HL-60 (cell line): Measurements from ENCODE around the gene HOMER1.

Source experiments
- DNase-seq, 2 experiments: peaks; one replicate each; pipeline ENCODE4 v3.0.0-alpha.2; 2010 to 2020; ENCODE audit warnings: low read depth in 1 of 2, low spot score in 1 of 2
- H3K27ac ChIP-seq: fragments of 250-450 bp; sonication (Bioruptor Pico); replicated peaks from 2 replicates; pipeline ENCODE4 v1.5.1; 2020; ENCODE audit warnings: mild to moderate bottlenecking, moderate library complexity
- H3K27me3 ChIP-seq: fragments of 250-450 bp; sonication (Bioruptor Pico); 2 replicates; pipeline ENCODE4 v1.5.1; 2021; ENCODE audit warnings: mild to moderate bottlenecking, moderate library complexity; ENCODE audit not compliant: insufficient read depth, poor library complexity, severe bottlenecking
- H3K4me3 ChIP-seq: replicated peaks from 2 replicates; pipeline ENCODE4 v1.5.1; 2011; ENCODE audit warnings: mild to moderate bottlenecking, control low read depth, low read length; ENCODE audit not compliant: insufficient read depth
- GABPA ChIP-seq: IDR thresholded peaks from 2 replicates; pipeline ENCODE4 v1.6.1; 2012; ENCODE audit warnings: low read depth
- POLR2AphosphoS5 ChIP-seq: IDR thresholded peaks from 2 replicates; pipeline ENCODE4 v1.6.1; 2012; ENCODE audit warnings: low read depth
- REST ChIP-seq: IDR thresholded peaks from 2 replicates; pipeline ENCODE4 v1.6.1; 2012; ENCODE audit warnings: low read depth; ENCODE audit not compliant: insufficient replicate concordance
- SPI1 ChIP-seq: IDR thresholded peaks from 2 replicates; pipeline ENCODE4 v1.6.1; 2012; ENCODE audit warnings: low read depth, mild to moderate bottlenecking, borderline replicate concordance
- TF ChIP-seq, protein P1 (sequence below): IDR thresholded peaks from one replicate; pipeline ENCODE4 v1.5.1; 2011; ENCODE audit warnings: low read length, control low read depth, inconsistent platforms; ENCODE audit not compliant: insufficient read depth

HOMER1 gene

DNA sequence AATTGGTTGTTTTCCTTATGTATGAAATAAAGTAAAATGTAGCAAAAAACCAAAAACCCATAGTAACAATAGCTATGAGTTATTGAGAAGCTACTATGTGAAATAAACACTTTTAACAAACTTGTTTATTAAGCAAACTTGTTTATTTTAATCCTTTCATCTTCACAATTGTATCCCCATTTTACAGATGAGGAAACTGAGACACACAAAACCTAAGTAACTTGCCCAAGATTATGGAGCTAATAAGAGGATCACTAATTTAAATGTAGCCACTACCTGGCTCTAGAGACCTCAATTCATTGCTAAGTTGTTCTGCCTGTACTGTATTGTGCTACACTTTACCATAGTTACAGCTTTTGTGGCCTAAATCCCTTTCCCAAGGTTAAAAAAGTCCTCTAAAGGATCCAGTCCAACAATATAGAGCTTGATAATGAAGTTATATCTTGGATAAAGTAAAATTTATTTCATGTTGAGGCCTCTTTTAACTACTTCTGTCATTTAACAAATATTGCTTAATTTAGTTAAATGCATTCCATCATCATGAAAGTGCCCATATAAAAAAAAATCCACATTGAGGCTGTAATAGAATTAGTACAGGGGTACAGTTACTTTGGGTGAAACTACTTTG, 22.1 kb downstream of the HOMER1 start:
- no peak overlapping the region for H3K4me3 ChIP-seq
- no peak for TF ChIP-seq SPI1
- TF ChIP-seq POLR2AphosphoS5: no peak
- TF ChIP-seq, protein P1, sequence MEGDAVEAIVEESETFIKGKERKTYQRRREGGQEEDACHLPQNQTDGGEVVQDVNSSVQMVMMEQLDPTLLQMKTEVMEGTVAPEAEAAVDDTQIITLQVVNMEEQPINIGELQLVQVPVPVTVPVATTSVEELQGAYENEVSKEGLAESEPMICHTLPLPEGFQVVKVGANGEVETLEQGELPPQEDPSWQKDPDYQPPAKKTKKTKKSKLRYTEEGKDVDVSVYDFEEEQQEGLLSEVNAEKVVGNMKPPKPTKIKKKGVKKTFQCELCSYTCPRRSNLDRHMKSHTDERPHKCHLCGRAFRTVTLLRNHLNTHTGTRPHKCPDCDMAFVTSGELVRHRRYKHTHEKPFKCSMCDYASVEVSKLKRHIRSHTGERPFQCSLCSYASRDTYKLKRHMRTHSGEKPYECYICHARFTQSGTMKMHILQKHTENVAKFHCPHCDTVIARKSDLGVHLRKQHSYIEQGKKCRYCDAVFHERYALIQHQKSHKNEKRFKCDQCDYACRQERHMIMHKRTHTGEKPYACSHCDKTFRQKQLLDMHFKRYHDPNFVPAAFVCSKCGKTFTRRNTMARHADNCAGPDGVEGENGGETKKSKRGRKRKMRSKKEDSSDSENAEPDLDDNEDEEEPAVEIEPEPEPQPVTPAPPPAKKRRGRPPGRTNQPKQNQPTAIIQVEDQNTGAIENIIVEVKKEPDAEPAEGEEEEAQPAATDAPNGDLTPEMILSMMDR: no peak
- no peak for TF ChIP-seq REST
- no peak for TF ChIP-seq GABPA
- no peaks in the 10 kb centered on the region for H3K27me3 ChIP-seq
- DNase-seq: no peak
- H3K27ac ChIP-seq: no peak overlapping the region

DNA sequence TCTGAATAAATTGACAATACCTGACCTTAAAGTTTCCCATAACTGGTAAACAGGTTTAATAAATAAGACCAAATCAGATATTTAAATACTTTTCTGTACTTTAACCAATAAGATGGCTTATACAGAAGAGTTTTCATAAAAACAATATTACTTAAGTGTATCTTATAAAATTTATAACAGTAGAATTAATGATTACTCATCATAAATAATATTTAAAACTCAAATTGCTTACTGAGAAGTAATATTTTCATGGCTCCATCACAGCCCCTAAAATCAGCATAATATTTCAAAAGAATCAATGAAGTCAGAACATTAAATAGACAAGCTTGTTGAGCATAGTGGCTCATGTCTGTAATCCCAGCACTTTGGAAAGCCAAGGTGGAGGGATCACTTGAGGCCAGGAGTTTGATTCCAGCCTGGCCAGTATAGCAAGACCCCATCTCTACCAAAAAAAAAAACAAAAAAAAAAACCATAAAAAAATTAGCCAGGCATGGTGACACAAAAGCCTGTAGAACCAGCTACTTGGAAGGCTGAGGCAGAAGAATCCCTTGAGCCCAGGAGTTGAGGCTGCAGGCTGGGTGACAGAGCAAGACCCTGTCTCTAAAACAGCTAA, 23.5 kb downstream of the HOMER1 start:
- no peaks in the 10 kb centered on the region for H3K27me3 ChIP-seq

DNA sequence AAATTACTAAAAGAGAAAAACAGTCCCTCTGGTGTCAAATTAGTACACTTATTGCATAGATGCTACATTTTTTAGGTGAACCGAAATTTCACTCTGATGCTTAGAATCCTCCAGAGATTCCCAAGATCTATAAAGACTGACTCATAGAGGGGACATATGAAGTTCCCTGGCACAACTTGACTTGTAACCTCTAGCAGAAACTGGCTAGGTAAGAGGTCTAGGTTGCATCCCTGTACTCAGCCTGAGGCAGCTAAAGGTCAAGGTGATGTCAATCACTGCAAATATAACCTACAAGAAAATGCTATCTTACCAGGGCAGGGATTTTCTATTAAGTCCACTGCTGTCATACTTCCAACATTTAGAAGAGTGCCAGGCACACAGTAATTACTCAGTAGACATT, 24.2 kb downstream of the HOMER1 start:
- Histone ChIP-seq H3K27me3 (no peaks in the 10 kb centered on the region), H3K4me3 (no peak overlapping the region), H3K27ac (no peak overlapping the region)
- TF ChIP-seq SPI1 (no peak), REST (no peak), GABPA (no peak), POLR2AphosphoS5 (no peak)
- TF ChIP-seq, protein P1: no peak
- DNase-seq: no peak

More for the DNA sequence above, 23.5 kb downstream of the HOMER1 start:
- TF ChIP-seq SPI1 (no peak), POLR2AphosphoS5 (no peak), GABPA (no peak), REST (no peak)
- TF ChIP-seq, protein P1: no peak
- no peak for DNase-seq
- H3K4me3 ChIP-seq: no peak overlapping the region
- no peak overlapping the region for H3K27ac ChIP-seq
